Stimulated activated CD8-positive, alpha-beta memory T cell treated with anti-CD3 and anti-CD28 coated beads, Interleukin-15, amount 100 ng/mL, for 48 hours (primary cell): ENCODE measurements around the gene NADK.
"Not testable (repeated sequence)": the region's sequence is repeated elsewhere in the genome, so short reads cannot be mapped to it uniquely, and the experiment has no call there.

ENCODE experiments used
- DNase-seq, 2 donors: peaks; one replicate each; pipeline ENCODE4 v3.0.0-alpha.2; 2020; ENCODE audit warnings: low read depth in 2 of 2

NADK gene

DNA sequence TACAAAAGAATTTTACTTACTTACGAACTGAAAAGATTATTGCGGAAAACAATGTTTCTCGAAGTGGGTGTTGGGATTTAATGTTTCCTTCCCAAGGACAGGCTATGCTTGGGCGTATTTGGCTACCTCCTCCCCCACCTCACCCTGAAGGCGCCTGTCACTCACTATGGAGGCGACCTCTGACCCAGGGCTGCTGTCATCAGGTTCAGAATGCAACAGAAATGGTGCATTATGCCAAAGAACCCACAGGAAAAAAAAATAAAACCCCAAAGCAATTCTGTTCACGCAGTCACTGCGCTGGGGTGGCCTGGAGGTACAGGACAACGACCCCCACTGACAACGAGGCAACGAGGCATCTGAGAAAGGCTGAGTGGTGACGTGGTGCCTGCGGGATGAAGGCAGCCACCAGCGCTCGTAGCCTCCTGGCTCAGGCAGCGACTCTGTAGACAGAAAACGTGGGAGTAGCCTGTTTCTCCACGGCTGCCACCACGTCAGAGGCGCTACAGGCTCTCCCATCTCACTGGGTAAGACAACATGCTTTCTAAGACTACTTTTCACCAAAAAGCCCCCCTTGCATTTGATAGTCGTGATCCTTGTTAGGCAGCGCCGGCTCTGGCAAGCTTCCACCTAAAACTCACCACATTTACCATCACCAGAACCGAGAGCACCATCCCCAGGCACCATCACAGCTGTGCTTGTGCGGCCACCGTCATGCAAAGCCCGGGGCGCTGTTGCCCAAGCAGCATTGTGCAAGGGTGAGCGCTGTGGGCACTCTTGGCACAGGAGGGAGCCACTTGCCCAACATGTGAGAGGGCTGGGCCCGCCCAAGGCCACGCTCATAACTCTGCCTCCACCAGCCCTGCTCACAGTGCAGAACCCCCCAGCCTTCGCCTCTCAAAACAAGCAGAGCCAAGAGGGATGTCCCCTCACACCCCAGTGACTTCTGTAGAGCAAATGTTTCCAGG lies 14.3 kb downstream of the NADK start:
- DNase-seq: no peak

DNA sequence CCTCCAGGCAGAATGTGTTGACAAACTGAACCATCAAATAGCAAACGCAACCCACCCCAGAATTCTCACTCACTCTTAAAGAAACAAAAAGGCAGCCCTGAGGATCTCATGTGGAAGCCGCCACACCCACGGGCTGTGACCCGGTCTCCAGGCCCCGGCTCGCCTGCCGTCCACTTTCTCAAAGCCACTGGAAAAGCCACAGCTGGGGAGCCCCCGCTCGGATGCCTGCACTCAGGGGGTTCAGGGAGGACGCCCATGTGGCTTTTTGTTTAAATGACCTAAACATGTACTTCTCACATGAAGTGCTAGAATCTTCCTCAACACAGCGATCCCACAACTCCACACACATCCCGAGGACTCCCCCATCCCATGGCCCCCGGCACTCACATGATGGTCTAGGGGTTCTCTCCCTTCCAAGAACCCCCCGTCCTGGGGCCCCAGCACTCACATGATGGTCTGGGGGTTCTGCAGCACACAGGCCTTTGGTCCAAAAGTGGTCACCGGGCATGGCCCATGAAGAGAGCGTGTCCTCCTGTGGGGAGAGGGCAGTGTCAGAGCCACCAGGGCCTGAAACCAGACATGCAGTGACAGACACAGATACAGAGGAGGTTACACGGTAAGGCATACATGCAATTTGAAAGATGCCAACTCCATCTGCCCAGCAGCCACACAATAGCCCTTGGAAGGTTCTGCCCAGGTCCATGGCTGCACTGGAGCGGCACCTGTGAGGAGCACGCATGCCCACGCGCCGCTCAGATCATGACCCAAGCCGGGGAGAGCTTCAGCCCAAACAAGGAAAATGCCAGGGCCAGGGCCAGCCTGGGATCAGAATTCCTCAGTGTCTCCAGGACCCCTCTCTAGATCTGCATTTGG lies 16.5 kb downstream of the NADK start:
- DNase-seq: no peak

DNA sequence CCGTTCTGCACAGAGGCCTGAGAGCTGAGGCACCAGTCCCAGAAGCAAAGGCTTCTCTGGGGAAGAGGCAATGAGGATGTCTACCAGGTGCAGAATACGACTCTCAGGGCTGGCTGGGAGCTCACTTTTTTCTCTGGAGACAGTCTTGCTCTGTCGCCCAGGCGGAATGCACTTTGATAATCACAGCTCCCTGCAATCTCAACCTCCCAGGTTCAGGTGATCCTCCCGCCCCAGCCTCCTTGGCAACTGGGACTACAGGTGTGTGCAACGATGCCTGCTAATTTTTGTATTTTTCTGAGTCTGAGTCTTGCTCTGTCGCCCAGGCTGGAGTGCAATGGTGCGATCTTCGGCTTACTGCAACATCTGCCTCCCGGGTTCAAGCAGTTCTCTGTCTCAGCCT lies 17.6 kb downstream of the NADK start:
- no peak for DNase-seq

DNA sequence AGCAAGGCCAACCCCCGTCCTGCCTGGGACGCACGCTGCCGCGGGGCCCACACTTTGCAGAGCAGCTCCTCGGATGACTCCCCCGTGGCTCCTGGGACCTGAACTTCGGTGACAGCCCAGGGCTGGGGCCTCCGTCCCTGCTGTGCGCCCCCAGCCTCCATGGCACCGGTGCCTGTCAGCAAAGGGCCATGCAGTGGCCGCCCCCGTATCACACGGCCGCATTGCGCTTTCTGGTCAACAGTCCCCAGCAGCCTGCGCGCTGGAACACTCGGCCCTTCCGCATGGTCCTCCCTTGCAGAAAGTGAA lies 18.0 kb downstream of the NADK start:
- DNase-seq: no peak

DNA sequence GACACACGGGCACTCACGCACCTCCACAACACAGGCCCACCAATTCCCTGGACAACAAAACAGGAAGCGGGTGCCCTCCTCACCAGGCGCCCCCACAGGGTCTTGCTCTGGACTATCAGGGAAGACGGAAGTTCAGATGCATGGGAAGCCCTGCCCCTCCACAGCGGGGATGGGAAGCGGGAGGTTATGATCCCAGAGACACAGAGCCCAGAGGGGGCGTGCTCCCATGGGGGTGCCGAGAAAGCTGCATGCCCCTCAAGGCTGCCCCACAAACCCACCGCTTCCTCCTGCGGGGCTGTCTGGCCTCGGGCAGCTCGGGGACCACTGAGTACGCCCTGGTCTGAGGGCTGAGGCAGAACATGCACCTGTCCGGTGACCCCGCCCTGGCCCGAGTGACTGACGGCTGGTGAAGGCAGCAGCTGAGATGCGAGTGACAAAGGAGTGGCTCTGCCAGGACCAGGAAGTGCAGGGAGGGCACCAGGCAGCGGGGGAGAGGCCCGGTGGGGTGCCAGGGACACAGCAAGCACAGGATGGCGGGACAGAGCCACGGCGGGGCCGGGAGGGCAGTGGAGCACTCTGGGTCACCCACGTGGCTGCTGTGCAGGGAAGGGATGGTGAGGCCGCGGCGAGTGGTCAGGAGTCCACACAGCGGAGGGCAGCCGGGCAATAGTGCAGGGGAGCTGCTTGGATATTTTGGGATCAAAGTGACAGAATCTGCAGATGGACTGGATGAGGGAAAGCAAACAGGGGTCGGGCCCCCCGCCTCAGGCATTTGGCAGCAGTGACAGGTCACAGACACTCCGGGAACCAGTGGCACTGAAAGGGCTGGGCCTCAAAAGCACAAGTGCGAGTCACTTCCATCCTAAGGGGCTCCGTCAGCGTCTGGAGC lies 18.6 kb downstream of the NADK start:
- no peak for DNase-seq

DNA sequence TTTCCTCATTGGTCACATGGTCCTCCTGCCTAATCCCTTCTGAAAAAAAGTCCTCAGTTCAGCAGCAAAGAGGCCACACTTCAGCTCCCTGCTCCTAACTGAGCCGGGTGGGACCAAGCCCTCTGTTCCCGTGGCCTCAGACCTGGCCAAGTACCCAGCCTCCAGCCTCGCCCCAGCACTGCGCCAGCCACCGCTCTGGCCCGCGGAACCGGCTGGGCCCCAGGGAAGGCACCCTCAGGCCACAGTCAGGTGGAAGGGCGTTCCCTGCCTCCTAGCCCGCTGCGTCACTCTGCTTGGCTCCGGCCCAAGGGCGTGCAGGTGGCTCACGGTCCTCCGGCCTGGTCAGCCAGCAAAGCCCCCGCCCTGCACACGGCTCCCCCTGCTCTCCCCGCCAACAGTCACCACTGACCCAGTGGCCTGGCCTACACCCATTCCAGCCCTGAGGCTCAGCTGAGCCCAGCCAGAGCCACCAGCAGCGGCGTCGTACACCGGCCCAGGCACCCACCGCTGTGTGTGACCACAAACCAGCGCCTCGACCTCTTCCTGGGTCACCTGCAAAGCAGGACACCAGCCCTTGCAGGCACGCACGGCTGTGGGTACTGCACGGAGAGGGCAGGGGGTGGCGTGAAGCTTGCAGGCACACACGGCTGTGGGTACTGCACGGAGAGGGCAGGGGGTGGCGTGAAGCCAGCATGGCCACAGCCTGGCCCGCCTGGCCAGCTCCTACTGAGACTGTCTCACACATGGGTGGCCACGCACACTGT lies 19.4 kb downstream of the NADK start:
- no peak for DNase-seq

DNA sequence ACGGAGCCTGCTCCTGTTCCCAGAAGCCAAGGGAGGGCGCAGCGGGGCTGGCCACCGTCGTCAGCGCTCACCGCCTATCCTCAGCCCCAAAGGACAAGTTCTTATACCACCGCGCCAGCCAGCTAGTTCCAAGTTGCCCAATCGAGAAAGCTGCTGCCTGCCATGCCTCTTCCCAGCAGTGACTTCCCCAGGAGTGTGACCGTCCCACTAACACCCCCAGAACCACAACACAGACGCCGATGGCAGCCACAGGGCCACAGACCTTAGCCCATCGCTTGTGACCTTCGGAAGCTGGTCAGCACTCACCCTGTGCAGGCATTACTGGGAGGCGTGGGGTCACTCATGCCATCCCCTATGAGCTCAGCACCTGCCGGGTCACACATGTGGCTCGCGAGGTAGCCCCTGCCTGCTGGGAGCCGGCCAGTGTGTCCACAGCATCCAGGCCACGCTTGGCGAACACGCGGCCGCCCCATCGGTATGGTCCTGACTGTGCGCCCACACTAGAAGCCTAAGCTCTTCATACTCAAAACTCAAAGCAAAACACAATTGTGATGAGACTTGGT lies 20.1 kb downstream of the NADK start:
- no peak for DNase-seq

DNA sequence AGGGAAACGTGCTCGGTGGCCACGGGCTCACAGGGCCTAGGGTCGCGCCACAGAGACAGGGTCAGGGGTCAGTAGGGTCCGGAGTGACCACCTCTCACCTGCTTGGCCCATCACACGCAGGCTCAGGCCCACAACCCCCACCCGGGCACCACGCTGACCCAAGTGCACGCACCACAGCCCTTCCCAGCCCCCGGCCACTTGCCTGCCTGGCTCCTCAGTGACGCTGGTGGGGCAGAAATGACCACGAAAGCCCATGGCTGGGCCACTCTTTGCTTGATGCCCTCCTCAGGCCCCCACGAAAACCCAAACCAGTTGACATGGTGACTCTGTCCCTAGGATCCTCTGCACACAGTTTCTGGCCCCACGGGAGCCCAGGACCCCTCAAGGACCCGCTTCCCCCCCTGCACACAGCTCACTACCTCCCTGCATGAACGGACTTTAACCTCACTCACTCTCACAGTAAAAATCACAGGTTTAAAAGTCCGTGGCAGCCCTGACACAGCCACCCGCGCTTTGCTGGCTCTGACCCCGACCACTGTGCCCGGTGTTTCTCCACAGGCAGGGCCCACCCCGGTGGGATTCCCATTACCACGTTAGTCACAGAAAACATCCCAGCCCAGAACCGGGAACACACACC lies 20.7 kb downstream of the NADK start:
- DNase-seq: no peak

DNA sequence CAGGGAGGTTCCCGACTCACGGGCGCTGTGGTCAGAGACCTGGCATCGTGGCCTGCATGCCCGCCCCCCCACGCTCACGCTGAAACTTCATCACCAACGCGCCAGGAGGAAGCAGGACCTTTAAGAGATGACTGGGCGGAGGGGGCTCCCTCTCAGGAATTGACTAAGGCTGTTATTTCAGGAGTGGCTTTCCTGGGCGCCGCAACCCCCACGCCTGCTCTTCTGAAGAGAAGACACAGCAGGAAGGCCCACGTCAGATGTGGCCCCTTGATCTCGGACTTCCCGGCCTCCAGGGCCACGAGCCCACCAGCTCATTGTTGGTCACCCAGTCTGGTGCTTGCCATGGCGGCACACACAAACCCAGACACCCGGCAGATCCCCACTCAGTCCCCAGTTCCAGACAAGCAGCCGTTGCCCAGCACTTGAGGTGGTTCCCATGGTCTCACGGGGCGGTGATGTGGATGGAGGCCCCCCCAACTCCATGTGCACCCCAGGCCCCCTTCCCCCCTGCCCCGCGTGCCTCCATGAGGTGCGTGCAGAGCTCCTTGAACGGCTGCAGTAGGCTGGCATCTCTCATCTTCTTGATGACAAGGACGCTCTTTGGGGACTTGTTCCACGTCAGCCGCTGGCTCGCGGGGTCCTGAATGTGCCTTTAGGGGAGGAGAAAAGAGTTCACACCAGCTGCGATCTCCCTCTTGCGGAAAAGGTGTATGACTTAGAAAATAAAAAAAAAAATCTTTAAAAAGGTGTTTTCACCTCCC lies 21.4 kb downstream of the NADK start:
- no peak for DNase-seq

DNA sequence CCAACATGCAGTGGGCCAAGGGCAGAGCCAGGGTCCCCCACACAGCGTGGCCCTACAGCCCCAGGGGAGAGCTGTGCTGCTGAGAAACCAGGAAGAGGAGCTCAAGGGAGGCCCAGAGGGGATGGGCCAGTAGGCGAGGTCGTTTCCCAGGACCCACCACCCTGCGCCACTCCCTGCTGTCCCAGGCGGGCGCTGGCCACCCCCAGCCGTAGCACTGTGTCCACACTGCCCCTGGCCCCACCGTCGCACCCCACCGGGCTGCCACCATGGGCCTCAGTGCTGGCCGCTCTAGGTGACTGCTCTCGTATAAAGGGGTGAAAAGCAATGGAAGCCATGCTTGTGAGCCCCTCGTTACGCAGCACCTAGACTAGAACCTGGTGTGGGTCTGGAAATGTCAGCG lies 22.4 kb downstream of the NADK start:
- DNase-seq: no peak

DNA sequence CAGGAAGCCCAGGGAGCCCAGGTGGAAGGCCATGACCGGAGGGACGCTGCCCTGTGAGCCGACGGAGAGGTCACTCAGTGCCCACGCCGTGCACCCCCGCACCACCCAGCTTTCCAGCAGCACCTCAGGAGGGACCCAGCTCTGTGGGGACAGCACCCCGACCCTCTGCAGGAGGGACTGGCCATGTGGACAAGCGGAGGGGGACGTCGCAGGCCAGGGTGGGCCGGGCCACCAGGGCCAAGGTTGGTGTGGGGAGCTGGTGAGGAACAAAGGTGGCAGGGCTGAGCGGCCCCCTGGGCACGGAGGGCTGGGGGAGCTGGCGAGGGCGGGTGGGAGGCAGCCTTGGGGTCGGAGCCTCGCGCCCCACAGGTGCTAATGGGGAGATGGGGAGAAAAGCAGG lies 22.8 kb downstream of the NADK start:
- DNase-seq: no peak

DNA sequence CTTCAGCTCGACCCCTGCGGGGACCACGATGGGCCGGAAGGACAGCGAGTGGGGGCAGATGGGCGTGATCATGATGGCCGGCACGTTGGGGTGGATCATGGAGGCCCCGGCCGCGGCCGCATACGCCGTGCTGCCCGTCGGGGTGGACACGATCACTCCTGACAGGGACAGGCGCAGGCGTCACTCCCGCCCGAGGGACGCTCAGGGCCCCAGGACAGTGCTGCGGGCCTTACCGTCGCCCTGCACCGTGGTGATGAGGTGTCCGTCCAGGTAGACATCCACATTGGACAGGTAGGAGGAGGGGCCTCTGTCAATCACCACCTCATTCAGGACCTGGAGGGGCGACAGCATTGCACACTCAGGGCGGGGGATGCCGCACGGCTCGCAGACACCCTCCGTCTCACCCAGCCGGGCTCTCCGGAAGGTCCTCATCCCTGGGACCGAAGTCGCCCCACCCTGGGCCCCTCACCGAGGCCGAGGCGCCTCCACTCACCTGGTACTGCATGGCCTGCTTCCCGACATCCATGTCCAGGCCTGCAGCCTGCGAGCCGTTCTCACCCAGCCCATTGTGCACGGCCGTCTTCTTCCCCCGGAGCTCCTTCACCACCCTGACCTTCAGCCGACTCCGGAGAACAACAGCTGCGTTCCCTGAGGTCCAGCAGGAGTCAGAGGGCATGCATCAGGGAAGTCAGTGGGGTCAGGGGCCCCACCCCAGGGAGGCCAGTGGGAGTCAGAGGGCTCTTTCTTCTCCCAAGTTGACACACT lies 24.0 kb downstream of the NADK start:
- no peak for DNase-seq

DNA sequence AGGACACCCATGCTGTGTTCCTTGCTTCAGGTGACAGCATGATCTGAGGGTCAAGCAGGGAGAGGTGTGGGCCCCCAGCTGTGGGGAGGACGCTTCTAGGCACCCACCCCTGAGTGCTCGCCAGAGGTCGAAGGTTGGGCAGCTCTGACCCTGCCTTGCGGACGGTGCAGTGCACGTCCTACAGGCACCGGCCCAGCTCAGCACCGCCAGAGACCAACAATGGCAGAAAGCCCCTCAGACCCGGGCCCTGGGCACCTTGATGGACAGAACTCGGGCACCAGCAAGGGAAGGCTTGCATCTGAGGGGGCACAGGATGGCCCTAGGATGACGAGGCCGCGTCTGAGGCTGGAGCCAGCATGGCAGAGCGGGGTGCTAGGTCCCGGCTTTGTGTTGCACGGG lies 24.7 kb downstream of the NADK start:
- DNase-seq: no peak

DNA sequence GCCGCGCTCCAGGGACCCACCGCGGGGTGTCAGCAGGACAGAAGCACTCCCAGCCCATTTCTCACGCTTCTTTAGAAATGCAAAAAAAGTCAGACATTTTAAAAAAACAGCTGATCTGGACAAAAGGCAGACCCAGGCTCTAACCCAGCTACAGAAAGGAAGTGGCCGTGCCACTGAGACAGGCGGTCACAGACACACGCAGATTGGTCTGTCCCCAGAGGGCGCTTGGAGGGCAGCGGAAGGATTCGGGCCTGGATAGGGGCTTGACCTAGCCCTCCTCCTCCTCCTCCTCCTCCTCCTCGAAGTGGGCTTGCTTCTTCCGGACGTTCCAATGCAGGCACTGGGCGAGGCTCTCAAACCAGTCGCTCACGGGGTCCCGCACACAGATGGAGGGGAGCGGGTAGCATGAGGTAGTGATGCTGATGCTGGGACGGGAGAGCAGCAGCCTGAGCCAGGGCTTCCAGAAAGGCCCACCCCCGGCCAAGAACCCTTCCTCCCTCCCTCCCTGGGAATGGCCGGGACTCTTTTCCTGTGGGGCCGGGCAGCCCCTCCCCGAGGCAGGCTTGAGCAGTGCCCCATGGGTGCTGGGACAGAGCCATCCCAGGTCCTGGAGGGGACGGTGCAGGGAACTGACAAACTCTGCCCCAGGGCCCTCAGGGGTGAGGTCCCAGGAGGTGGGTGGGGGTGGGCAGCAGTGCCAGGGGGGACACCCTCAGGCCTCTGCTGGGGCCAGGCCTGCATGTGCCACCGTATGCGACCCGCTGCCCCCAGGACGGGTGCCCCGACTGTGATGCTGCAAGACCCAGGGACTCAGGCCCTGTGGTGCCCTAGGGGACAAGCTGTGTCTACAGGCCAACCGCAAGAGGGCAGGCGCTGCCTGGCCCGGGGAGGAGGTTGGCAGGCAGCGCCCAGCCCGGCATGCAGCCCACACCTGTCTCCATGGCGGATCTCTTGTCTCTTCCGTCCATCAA lies 25.3 kb downstream of the NADK start:
- DNase-seq: no peak

DNA sequence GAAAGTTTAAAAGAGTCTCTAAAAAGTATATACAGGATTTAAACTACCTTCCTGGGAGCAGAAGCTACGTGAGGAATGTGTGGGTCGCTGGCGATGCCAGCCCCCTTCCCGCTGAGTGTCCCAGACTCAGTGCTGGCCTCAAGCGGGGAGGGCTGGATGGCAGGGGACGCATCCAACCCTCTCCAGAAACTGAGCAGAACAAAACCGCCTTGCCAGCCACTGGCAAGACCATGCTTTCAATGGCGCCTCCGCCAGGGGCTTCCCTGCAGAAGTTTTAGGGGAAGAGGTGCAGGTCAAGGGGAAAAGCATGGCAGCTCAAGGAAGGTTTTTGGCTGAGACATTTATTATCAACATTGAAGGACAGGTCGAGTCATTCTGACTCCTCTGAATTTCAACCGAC lies 26.1 kb downstream of the NADK start:
- DNase-seq: no peak

DNA sequence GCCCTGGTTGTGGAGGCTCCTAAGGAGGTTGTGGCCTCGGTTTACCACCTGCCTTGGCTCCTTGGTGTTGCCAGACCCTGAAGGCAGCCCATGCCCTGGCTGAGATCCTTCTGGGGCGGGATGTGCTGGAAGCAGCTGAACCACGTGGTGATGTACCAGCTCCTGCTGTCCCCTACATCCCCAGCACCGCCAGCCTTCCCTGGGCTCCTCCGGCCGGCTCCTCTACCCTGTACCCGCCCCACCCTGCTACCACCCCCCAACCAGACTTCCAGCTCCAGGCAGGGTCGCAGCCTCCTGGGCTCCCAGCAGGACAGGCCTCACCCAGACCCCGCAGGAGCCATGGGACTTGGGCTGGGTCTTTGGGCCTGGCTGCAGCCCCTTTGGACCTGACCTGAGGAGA lies 28.3 kb downstream of the NADK start:
- not testable (repeated sequence) for DNase-seq

DNA sequence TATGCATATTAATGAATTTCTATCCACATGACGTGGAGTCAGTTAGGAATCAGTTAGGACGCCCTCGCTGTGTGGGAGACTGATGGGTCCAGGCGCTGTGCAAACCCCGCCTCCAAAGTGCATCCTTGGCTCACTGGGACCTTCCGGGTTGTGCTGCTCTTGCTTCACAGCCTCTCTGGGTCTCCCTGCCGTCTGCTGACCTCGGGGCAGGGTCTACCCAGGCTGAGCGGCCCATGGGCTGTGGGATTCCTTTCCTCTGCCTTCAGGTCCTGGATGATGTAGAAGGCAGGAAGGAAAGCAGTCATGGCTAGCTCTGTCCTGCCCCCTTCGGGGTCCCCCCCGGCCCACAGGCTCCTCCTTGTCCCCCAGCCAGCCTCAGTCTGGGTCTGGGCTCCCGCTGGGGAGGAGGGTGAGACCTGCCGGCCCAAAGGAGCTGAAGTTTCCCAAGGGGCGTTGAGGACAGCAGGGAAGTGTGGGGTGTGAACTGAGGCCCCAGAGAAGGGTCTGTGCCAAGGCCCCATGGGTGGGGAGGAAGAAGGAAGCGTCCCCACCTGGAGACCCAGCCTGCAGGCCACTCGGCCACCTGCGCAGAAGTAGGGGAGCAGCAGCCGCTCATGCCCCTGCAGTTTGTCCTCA lies 29.5 kb downstream of the NADK start:
- no peak for DNase-seq
